ENCODE data around the gene DDX46.

Gene DDX46

DNA sequence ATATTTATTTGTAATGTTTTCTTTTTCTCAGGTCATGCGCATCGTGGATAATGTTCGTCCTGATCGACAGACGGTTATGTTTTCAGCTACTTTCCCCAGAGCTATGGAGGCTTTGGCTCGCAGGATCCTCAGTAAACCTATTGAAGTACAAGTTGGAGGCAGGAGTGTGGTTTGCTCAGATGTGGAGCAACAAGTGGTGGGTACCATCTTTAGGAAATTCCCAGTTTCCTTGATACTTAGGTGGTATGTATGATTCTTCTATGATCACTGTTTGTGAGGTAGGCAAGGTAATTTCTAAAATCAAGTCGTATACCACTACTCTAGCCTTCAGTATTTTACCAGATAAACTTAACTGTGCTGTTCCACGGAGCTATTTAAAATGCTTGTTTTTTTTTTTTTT lies 36.2 kb downstream of the DDX46 start:
- WGBS (ENCODE audit: insufficient coverage), result 100% methylated on average over 4 of the region's 8 CpGs
- Histone ChIP-seq H3K4me1 (ENCODE audit: control extremely low read depth in 1 of 4, control insufficient read depth in 4 of 4, insufficient read depth in 4 of 4, low read length in 3 of 4) (no peaks in the 10 kb centered on the region), H3K27ac (ENCODE audit: insufficient read depth in 1 of 2, low read depth in 1 of 2, low read length in 2 of 2, poor library complexity in 1 of 2, severe bottlenecking in 2 of 2) (no peak overlapping the region), H3K4me3 (ENCODE audit: control insufficient read depth in 1 of 7, extremely low read depth in 1 of 7, insufficient read depth in 4 of 7, low read depth in 2 of 7, low read length in 6 of 7) (no peak overlapping the region), H3K36me3 (ENCODE audit: control insufficient read depth in 4 of 4, insufficient read depth in 4 of 4, low read length in 3 of 4) (peaks cover 20 to 78% (median 55%) of the 10 kb centered on the region in 4 experiments), H3K9me3 (ENCODE audit: control extremely low read depth in 1 of 5, control insufficient read depth in 4 of 5, insufficient read depth in 2 of 5, low read depth in 1 of 5, low read length in 4 of 5) (no peaks in the 10 kb centered on the region), H3K27me3 (replicated peaks in 2 of 5; ENCODE audit: control insufficient read depth in 4 of 5, insufficient read depth in 5 of 5, low read length in 4 of 5) (no peaks in the 10 kb centered on the region)
- ChIA-PET CTCF (no interaction called here), POLR2A (interaction anchor here (0.6 kb wide), 1 partner anchor 8 kb away, joined by 3 read pairs; no protein-coding TSS in a partner anchor)
- DNase-seq, result no peak

DNA sequence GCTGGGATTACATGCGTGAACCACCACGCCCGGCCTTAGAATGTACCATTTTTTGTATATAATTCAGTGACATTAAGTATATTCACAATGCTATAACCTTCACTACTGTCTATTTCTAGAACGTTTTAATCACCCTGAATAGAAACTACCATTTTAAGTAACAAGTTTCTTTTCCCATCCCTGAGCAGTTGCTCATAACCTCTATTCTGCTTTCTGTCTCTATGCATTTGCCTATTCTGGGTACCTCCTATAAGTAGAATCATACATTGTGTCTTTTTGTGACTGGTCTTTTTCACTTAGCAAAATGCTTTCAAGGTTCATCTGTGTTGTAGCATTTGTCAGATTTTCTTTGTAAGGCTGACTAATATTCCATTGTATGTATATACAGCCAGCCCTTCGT lies 39.9 kb downstream of the DDX46 start:
- H3K4me1 ChIP-seq (ENCODE audit: control extremely low read depth in 1 of 4, control insufficient read depth in 4 of 4, insufficient read depth in 4 of 4, low read length in 3 of 4), result no peaks in the 10 kb centered on the region
- H3K9me3 ChIP-seq (ENCODE audit: control extremely low read depth in 1 of 5, control insufficient read depth in 4 of 5, insufficient read depth in 2 of 5, low read depth in 1 of 5, low read length in 4 of 5), result no peaks in the 10 kb centered on the region
- CTCF ChIA-PET, result interaction anchor here (0.6 kb wide), 1 partner anchor 1930 kb away, joined by 3 read pairs; no protein-coding TSS in a partner anchor
- POLR2A ChIA-PET, result no interaction called here
- no peak overlapping the region for H3K27ac ChIP-seq (ENCODE audit: insufficient read depth in 1 of 2, low read depth in 1 of 2, low read length in 2 of 2, poor library complexity in 1 of 2, severe bottlenecking in 2 of 2)
- H3K4me3 ChIP-seq (ENCODE audit: control insufficient read depth in 1 of 7, extremely low read depth in 1 of 7, insufficient read depth in 4 of 7, low read depth in 2 of 7, low read length in 6 of 7), result no peak overlapping the region
- H3K36me3 ChIP-seq (ENCODE audit: control insufficient read depth in 4 of 4, insufficient read depth in 4 of 4, low read length in 3 of 4), result peaks cover 18 to 69% (median 41%) of the 10 kb centered on the region in 4 experiments
- no peaks in the 10 kb centered on the region for H3K27me3 ChIP-seq (replicated peaks in 2 of 5; ENCODE audit: control insufficient read depth in 4 of 5, insufficient read depth in 5 of 5, low read length in 4 of 5)
- DNase-seq, result no peak
- 100% methylated on average over 1 of the region's 5 CpGs for WGBS (ENCODE audit: insufficient coverage)

DNA sequence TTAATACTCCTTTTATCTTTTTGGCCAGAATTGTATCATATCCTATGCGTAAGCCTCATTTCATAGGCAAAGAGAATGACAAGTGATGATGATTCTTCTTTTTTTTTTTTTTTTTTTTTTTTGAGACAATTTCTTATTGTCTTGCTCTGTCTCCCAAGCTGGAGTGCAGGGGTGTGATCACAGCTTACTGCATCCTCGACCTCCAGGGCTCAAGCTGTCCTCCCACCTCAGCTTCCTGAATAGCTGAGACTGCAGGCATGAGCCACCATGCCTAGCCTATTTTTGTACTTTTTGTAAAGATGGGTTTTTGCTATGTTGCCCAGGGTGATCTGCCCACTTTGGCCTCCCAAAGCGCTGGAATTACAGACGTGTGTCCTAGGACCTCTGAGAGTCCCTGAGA lies 45.2 kb downstream of the DDX46 start:
- H3K4me1 ChIP-seq (ENCODE audit: control extremely low read depth in 1 of 4, control insufficient read depth in 4 of 4, insufficient read depth in 4 of 4, low read length in 3 of 4), result no peaks in the 10 kb centered on the region
- DNase-seq, result no peak
- 100% methylated on average over 1 of the region's 4 CpGs for WGBS (ENCODE audit: insufficient coverage)
- H3K27ac ChIP-seq (ENCODE audit: insufficient read depth in 1 of 2, low read depth in 1 of 2, low read length in 2 of 2, poor library complexity in 1 of 2, severe bottlenecking in 2 of 2), result no peak overlapping the region
- CTCF ChIA-PET, result no interaction called here
- H3K27me3 ChIP-seq (replicated peaks in 2 of 5; ENCODE audit: control insufficient read depth in 4 of 5, insufficient read depth in 5 of 5, low read length in 4 of 5), result no peaks in the 10 kb centered on the region
- H3K36me3 ChIP-seq (ENCODE audit: control insufficient read depth in 4 of 4, insufficient read depth in 4 of 4, low read length in 3 of 4), result peaks cover 6 to 46% (median 32%) of the 10 kb centered on the region in 4 experiments
- no peaks in the 10 kb centered on the region for H3K9me3 ChIP-seq (ENCODE audit: control extremely low read depth in 1 of 5, control insufficient read depth in 4 of 5, insufficient read depth in 2 of 5, low read depth in 1 of 5, low read length in 4 of 5)
- H3K4me3 ChIP-seq (ENCODE audit: control insufficient read depth in 1 of 7, extremely low read depth in 1 of 7, insufficient read depth in 4 of 7, low read depth in 2 of 7, low read length in 6 of 7), result no peak overlapping the region
- POLR2A ChIA-PET, result no interaction called here

DNA sequence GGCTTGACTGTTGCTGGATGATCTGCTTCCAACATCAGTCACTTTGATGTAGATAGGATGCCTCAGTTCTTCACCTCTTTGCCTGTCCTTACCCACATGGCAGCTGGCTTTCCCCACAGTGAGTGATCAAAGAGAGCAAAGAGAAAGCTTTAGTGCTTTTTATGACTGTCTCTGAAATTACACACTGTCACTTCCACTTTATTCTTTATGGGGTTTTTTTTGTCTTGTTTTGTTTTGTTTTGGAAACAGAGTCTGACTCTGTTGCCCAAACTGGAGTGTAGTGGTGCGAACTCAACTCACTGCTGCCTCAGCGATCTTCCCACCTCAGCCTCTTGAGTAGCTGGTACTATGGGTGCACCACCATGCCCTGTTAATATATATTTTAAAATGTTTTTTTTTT lies 54.8 kb downstream of the DDX46 start:
- Histone ChIP-seq H3K27ac (ENCODE audit: insufficient read depth in 1 of 2, low read depth in 1 of 2, low read length in 2 of 2, poor library complexity in 1 of 2, severe bottlenecking in 2 of 2) (no peak overlapping the region), H3K4me3 (ENCODE audit: control insufficient read depth in 1 of 7, extremely low read depth in 1 of 7, insufficient read depth in 4 of 7, low read depth in 2 of 7, low read length in 6 of 7) (peak overlapping the region in 1 of 7 experiments; percentile 10), H3K27me3 (replicated peaks in 2 of 5; ENCODE audit: control insufficient read depth in 4 of 5, insufficient read depth in 5 of 5, low read length in 4 of 5) (peaks cover 0 to 2% (median 0%) of the 10 kb centered on the region in 5 experiments), H3K4me1 (ENCODE audit: control extremely low read depth in 1 of 4, control insufficient read depth in 4 of 4, insufficient read depth in 4 of 4, low read length in 3 of 4) (peaks cover 0 to 18% (median 15%) of the 10 kb centered on the region in 4 experiments), H3K36me3 (ENCODE audit: control insufficient read depth in 4 of 4, insufficient read depth in 4 of 4, low read length in 3 of 4) (peaks cover 15 to 60% (median 37%) of the 10 kb centered on the region in 4 experiments), H3K9me3 (ENCODE audit: control extremely low read depth in 1 of 5, control insufficient read depth in 4 of 5, insufficient read depth in 2 of 5, low read depth in 1 of 5, low read length in 4 of 5) (no peaks in the 10 kb centered on the region)
- no CpG with 5 or more reads among the region's 2 CpGs for WGBS (ENCODE audit: insufficient coverage)
- CTCF ChIA-PET, result interaction anchor here (2.0 kb wide), 1 partner anchor 34 kb away, joined by 4 read pairs; no protein-coding TSS in a partner anchor
- POLR2A ChIA-PET, result interaction anchor here (0.6 kb wide), 2 partner anchors 75 to 105 kb away, joined by 3 read pairs; partner anchors contain the start of gene CAMLG
- peak in 2 of 3 donors; percentile 66 to 69 for DNase-seq

DNA sequence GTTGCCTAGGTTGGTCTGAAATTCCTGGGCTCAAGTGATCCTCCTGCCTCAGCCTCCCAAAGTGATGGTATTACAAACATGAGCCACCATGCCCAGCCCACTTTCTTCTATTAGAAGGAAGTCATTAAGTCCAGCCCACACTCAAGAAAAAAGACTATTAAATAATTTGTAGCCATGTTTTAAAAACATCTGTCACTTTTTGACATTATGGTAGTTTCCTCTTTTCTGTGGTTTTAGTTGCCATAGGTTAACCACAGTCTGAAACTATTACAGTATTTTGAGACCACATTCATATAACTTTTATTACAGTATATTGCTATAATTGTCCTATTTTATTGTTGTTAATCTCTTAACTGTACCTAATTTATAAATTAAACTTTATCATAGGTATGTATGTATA lies 55.2 kb downstream of the DDX46 start:
- Histone ChIP-seq H3K27ac (ENCODE audit: insufficient read depth in 1 of 2, low read depth in 1 of 2, low read length in 2 of 2, poor library complexity in 1 of 2, severe bottlenecking in 2 of 2) (no peak overlapping the region), H3K4me1 (ENCODE audit: control extremely low read depth in 1 of 4, control insufficient read depth in 4 of 4, insufficient read depth in 4 of 4, low read length in 3 of 4) (peaks cover 0 to 18% (median 15%) of the 10 kb centered on the region in 4 experiments), H3K4me3 (ENCODE audit: control insufficient read depth in 1 of 7, extremely low read depth in 1 of 7, insufficient read depth in 4 of 7, low read depth in 2 of 7, low read length in 6 of 7) (peak overlapping the region in 1 of 7 experiments; percentile 10), H3K9me3 (ENCODE audit: control extremely low read depth in 1 of 5, control insufficient read depth in 4 of 5, insufficient read depth in 2 of 5, low read depth in 1 of 5, low read length in 4 of 5) (no peaks in the 10 kb centered on the region), H3K27me3 (replicated peaks in 2 of 5; ENCODE audit: control insufficient read depth in 4 of 5, insufficient read depth in 5 of 5, low read length in 4 of 5) (peaks cover 0 to 2% (median 0%) of the 10 kb centered on the region in 5 experiments), H3K36me3 (ENCODE audit: control insufficient read depth in 4 of 4, insufficient read depth in 4 of 4, low read length in 3 of 4) (peaks cover 16 to 61% (median 37%) of the 10 kb centered on the region in 4 experiments)
- ChIA-PET CTCF (interaction anchor here (2.0 kb wide), 1 partner anchor 33 kb away, joined by 4 read pairs; no protein-coding TSS in a partner anchor), POLR2A (no interaction called here)
- peak; percentile 70 to 91 (median 87) for DNase-seq

DNA sequence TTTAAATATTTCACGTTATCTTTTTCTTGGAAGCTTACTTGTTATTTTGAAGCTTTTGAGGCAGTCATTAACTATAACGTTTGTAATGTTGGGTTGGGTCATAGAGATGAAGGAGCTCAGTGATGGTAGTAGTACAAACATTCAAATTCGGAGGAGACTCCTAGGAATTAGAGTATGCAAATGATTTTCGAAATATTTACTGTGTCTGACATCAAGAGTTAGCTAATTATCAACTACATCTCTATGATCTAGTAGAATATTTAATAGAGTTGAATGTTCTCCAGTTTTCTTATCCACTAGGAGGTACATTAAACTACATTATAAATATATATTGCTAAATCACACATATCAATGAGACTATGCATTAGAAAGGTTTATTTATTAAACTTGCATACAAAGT lies 58.4 kb downstream of the DDX46 start:
- Histone ChIP-seq H3K9me3 (ENCODE audit: control extremely low read depth in 1 of 5, control insufficient read depth in 4 of 5, insufficient read depth in 2 of 5, low read depth in 1 of 5, low read length in 4 of 5) (no peaks in the 10 kb centered on the region), H3K27ac (ENCODE audit: insufficient read depth in 1 of 2, low read depth in 1 of 2, low read length in 2 of 2, poor library complexity in 1 of 2, severe bottlenecking in 2 of 2) (no peak overlapping the region), H3K27me3 (replicated peaks in 2 of 5; ENCODE audit: control insufficient read depth in 4 of 5, insufficient read depth in 5 of 5, low read length in 4 of 5) (peaks cover 0 to 2% (median 0%) of the 10 kb centered on the region in 5 experiments), H3K4me3 (ENCODE audit: control insufficient read depth in 1 of 7, extremely low read depth in 1 of 7, insufficient read depth in 4 of 7, low read depth in 2 of 7, low read length in 6 of 7) (no peak overlapping the region), H3K4me1 (ENCODE audit: control extremely low read depth in 1 of 4, control insufficient read depth in 4 of 4, insufficient read depth in 4 of 4, low read length in 3 of 4) (peaks cover 0 to 18% (median 15%) of the 10 kb centered on the region in 4 experiments), H3K36me3 (ENCODE audit: control insufficient read depth in 4 of 4, insufficient read depth in 4 of 4, low read length in 3 of 4) (peaks cover 17 to 61% (median 46%) of the 10 kb centered on the region in 4 experiments)
- 100% methylated on average over 2 of the region's 4 CpGs for WGBS (ENCODE audit: insufficient coverage)
- DNase-seq, result no peak
- ChIA-PET CTCF (interaction anchor here (1.4 kb wide), 1 partner anchor 16 kb away, joined by 3 read pairs; no protein-coding TSS in a partner anchor), POLR2A (no interaction called here)

DNA sequence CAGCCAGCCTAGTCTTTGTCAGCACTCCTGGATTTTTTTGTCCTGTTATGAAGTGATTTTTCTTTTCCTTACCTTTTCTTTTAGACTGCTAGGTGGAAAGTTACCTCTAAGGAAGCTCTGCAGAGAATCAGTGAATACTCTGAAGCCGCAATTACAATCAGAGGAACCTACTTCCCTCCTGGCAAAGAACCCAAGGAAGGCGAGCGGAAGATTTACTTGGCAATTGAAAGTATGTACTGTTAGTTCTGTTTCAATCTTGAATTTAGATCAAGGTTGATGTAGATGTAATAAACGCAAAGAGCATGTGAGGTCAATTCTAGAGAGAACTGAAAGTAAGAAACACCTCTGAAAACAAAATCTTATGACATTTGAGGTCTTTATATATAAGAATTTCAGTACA lies 60.2 kb downstream of the DDX46 start:
- H3K9me3 ChIP-seq (ENCODE audit: control extremely low read depth in 1 of 5, control insufficient read depth in 4 of 5, insufficient read depth in 2 of 5, low read depth in 1 of 5, low read length in 4 of 5), result no peaks in the 10 kb centered on the region
- POLR2A ChIA-PET, result no interaction called here
- CTCF ChIA-PET, result no interaction called here
- H3K36me3 ChIP-seq (ENCODE audit: control insufficient read depth in 4 of 4, insufficient read depth in 4 of 4, low read length in 3 of 4), result peaks cover 17 to 68% (median 52%) of the 10 kb centered on the region in 4 experiments
- peaks cover 0 to 2% (median 0%) of the 10 kb centered on the region in 5 experiments for H3K27me3 ChIP-seq (replicated peaks in 2 of 5; ENCODE audit: control insufficient read depth in 4 of 5, insufficient read depth in 5 of 5, low read length in 4 of 5)
- WGBS (ENCODE audit: insufficient coverage), result 100% methylated on average over 1 of the region's 4 CpGs
- H3K27ac ChIP-seq (ENCODE audit: insufficient read depth in 1 of 2, low read depth in 1 of 2, low read length in 2 of 2, poor library complexity in 1 of 2, severe bottlenecking in 2 of 2), result no peak overlapping the region
- no peak for DNase-seq
- no peak overlapping the region for H3K4me3 ChIP-seq (ENCODE audit: control insufficient read depth in 1 of 7, extremely low read depth in 1 of 7, insufficient read depth in 4 of 7, low read depth in 2 of 7, low read length in 6 of 7)
- peaks cover 0 to 10% (median 7%) of the 10 kb centered on the region in 4 experiments for H3K4me1 ChIP-seq (ENCODE audit: control extremely low read depth in 1 of 4, control insufficient read depth in 4 of 4, insufficient read depth in 4 of 4, low read length in 3 of 4)
